Fibroblast of lung (primary cell): ENCODE measurements around the gene CNKSR3. TPM values are rescaled to one million over a fixed set of nuclear protein-coding genes. Genes with fewer than 3 reads are reported as not detected.

Experiments
- DNase-seq, 2 donors: peaks; one replicate each; pipeline versions ENCODE4 v3.0.0 to v3.0.0-alpha.2; 2010; ENCODE audit warnings: low read depth in 2 of 2
- H2AFZ ChIP-seq: 2 replicates; pipeline ENCODE4 v1.5.1; 2012; ENCODE audit warnings: low read length, control low read depth, inconsistent platforms
- H3K27ac ChIP-seq: 2 replicates; pipeline ENCODE4 v1.5.1; 2011; ENCODE audit warnings: low read length, control low read depth; ENCODE audit not compliant: insufficient read depth
- H3K27me3 ChIP-seq: 2 replicates; pipeline ENCODE4 v1.5.1; 2011; ENCODE audit warnings: mild to moderate bottlenecking, low read length; ENCODE audit not compliant: control insufficient read depth, insufficient read depth
- H3K36me3 ChIP-seq: 2 replicates; pipeline ENCODE4 v1.5.1; 2011; ENCODE audit warnings: low read length; ENCODE audit not compliant: control insufficient read depth, insufficient read depth
- H3K4me1 ChIP-seq: 2 replicates; pipeline ENCODE4 v1.5.1; 2011; ENCODE audit warnings: low read length; ENCODE audit not compliant: control insufficient read depth, insufficient read depth; ENCODE audit errors: extremely low read depth
- H3K4me2 ChIP-seq: 2 replicates; pipeline ENCODE4 v1.5.1; 2011; ENCODE audit warnings: low read length, control low read depth; ENCODE audit not compliant: insufficient read depth; ENCODE audit errors: extremely low read depth
- H3K4me3 ChIP-seq, 4 experiments: fragments of 200-600 bp in 1 of 4; sonication (generic) in 1 of 4; replicated peaks in 1 of 4; 2 replicates each; pipeline ENCODE4 v1.5.1; 2011 to 2016; ENCODE audit warnings: low read length in 4 of 4, low read depth in 3 of 4, mild to moderate bottlenecking in 3 of 4, control low read depth in 2 of 4, inconsistent platforms in 1 of 4, mixed read lengths in 1 of 4; ENCODE audit not compliant: insufficient read depth in 1 of 4; ENCODE audit errors: control extremely low read depth in 1 of 4
- H3K79me2 ChIP-seq: 2 replicates; pipeline ENCODE4 v1.5.1; 2012; ENCODE audit warnings: mild to moderate bottlenecking, low read length, inconsistent platforms; ENCODE audit not compliant: control insufficient read depth, insufficient read depth
- H3K9ac ChIP-seq: 2 replicates; pipeline ENCODE4 v1.5.1; 2011; ENCODE audit warnings: mild to moderate bottlenecking, low read length, control low read depth; ENCODE audit not compliant: insufficient read depth
- H3K9me3 ChIP-seq: 2 replicates; pipeline ENCODE4 v1.5.1; 2012; ENCODE audit warnings: low read depth, low read length; ENCODE audit not compliant: control insufficient read depth, insufficient read depth
- H4K20me1 ChIP-seq: 2 replicates; pipeline ENCODE4 v1.5.1; 2011; ENCODE audit warnings: low read length; ENCODE audit not compliant: control insufficient read depth, insufficient read depth; ENCODE audit errors: extremely low read depth
- EZH2 ChIP-seq: IDR thresholded peaks from 2 replicates; pipeline ENCODE4 v1.5.1; 2012; ENCODE audit warnings: low read length, control low read depth, mild to moderate bottlenecking; ENCODE audit errors: missing control alignments
- polyA plus RNA-seq, 2 donors: library from polyadenylated mRNA; depleted of rRNA in 1 of 2; stranded (reverse) in 1 of 2; unstranded in 1 of 2; fragments of >200 nt; gene quantifications; 2 replicates each; pipeline ENCODE4 v1.2.1, GENCODE V29; 2011 to 2012; ENCODE audit warnings: missing spikeins in 1 of 2
- total RNA-seq: library from RNA; depleted of rRNA; stranded (reverse); fragments of >200 nt; gene quantifications from 2 replicates; pipeline ENCODE4 v1.2.1, GENCODE V29; 2014
- TF ChIP-seq, protein P1 (sequence below), 2 donors: IDR thresholded peaks in 1 of 2; conservative IDR thresholded peaks in 1 of 2; 1 replicate in 1 of 2; 2 replicates in 1 of 2; pipeline ENCODE4 v1.5.1; 2011 to 2012; ENCODE audit warnings: low read length in 2 of 2, control low read depth in 1 of 2, inconsistent platforms in 1 of 2, low read depth in 1 of 2, mild to moderate bottlenecking in 1 of 2

CNKSR3 gene
- total and polyA plus RNA-seq, 2 donors (not counting 1 experiment from before 2014, with no cell fraction given): 5.5 to 14.0 TPM

DNA sequence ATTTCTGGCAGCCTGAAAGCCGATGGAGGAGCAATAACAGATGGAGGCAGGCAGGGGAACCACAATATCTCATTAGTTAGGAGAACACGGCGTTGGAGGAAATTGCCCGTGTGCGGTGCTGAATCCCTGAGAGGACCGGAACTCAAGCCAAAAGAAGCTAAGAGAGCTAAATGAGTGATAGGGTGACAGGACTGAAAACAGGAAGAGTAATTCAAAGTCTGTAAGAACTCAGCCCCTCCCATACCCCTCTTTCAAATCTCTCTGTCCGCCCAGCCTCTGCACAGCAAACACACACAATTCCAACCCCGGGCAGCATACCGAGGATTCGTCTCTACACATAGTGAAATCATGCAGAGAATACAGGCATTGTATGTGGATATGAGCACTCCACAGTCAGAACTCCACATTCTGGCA lies 151.3 kb downstream of the CNKSR3 start:
- peak overlapping the region in 2 of 4 experiments; percentile 42 to 47 for H3K4me3 ChIP-seq
- no peak overlapping the region for H3K9ac ChIP-seq
- H2AFZ ChIP-seq: peak overlapping the region; percentile 7
- peak in 1 of 2 donors; percentile 57 for DNase-seq
- H3K4me1 ChIP-seq: peaks cover 3% of the 10 kb centered on the region
- H3K79me2 ChIP-seq: no peaks in the 10 kb centered on the region
- H3K27ac ChIP-seq: no peak overlapping the region
- H3K27me3 ChIP-seq: no peaks in the 10 kb centered on the region
- H3K4me2 ChIP-seq: peak overlapping the region; percentile 20
- H4K20me1 ChIP-seq: no peaks in the 10 kb centered on the region
- H3K36me3 ChIP-seq: no peaks in the 10 kb centered on the region
- H3K9me3 ChIP-seq: no peaks in the 10 kb centered on the region
- TF ChIP-seq EZH2: no peak
- TF ChIP-seq, protein P1, sequence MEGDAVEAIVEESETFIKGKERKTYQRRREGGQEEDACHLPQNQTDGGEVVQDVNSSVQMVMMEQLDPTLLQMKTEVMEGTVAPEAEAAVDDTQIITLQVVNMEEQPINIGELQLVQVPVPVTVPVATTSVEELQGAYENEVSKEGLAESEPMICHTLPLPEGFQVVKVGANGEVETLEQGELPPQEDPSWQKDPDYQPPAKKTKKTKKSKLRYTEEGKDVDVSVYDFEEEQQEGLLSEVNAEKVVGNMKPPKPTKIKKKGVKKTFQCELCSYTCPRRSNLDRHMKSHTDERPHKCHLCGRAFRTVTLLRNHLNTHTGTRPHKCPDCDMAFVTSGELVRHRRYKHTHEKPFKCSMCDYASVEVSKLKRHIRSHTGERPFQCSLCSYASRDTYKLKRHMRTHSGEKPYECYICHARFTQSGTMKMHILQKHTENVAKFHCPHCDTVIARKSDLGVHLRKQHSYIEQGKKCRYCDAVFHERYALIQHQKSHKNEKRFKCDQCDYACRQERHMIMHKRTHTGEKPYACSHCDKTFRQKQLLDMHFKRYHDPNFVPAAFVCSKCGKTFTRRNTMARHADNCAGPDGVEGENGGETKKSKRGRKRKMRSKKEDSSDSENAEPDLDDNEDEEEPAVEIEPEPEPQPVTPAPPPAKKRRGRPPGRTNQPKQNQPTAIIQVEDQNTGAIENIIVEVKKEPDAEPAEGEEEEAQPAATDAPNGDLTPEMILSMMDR (conservative IDR thresholded peaks at IDR 0.05 in 1 of 2, IDR thresholded peaks at IDR 0.05 in 1 of 2; ENCODE audit: low read depth in 1 of 2, low read length in 2 of 2): no peak

DNA sequence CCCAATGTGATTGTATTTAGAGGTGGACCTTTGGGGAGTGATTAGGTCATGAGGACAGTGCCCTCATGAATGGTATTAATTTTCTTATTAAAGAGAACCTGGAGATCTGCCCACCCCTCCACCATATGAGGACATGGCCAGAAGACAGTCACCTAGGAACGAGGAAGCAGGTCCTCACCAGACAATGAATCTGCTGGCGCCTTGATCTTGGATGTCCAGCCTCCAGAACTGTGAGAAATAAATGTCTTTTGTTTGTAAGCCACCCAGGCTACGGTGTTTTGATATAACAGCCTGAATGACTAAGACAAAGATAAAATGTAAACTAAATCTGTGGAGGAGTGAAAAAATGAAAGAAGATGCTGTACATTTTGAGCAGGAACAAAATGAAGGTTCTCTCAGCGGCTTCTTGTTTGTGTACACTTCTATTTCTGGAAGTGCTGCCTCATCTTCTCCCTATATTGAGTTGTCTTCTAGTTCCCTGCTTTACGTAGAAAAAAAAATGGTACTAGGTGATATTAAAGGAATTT lies 152.4 kb downstream of the CNKSR3 start:
- no peak overlapping the region for H3K4me3 ChIP-seq
- no peak for DNase-seq
- H3K27ac ChIP-seq: no peak overlapping the region

DNA sequence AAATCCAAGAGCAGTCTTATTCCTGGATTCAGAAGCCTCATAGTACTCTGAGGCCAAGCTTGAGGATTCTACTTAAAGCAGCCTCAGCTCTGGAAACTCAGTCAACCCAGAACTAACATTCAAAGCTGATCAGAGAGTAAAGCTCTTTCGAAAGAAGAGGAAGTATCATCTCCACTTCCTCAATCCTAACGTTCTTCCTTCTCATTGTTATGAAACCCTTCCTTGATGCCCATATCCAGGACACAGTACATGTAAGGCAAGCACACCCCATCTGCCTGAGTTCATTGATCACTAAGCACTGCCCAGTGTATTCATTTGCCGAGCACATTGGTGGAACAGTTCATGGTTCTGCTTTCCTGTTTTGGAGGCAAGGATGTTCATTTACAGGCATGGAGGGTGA lies 153.8 kb downstream of the CNKSR3 start, which contains the start of gene IPCEF1:
Gene IPCEF1, minus strand, starts transcription at position 114 of the 400 bp plus-strand sequence. CDS start 90,856 bp downstream, outside the sequence.
- DNase-seq: no peak
- H3K79me2 ChIP-seq: no peaks in the 10 kb centered on the region
- no peak within 1 kb of the TSS for H3K27ac ChIP-seq
- no peak for TF ChIP-seq EZH2
- TF ChIP-seq, protein P1 (conservative IDR thresholded peaks at IDR 0.05 in 1 of 2, IDR thresholded peaks at IDR 0.05 in 1 of 2; ENCODE audit: low read depth in 1 of 2, low read length in 2 of 2): no peak
- no peak within 1 kb of the TSS for H2AFZ ChIP-seq
- H3K27me3 ChIP-seq: no peaks in the 10 kb centered on the region
- H3K9ac ChIP-seq: no peak within 1 kb of the TSS
- no peaks in the 10 kb centered on the region for H3K4me1 ChIP-seq
- H3K4me3 ChIP-seq: no peak within 1 kb of the TSS
- H3K9me3 ChIP-seq: no peaks in the 10 kb centered on the region
- no peak within 1 kb of the TSS for H3K4me2 ChIP-seq
- no peaks in the 10 kb centered on the region for H4K20me1 ChIP-seq
- no peaks in the 10 kb centered on the region for H3K36me3 ChIP-seq

More for the DNA sequence above, 152.4 kb downstream of the CNKSR3 start:
- no peak overlapping the region for H2AFZ ChIP-seq
- H3K9ac ChIP-seq: no peak overlapping the region
- H3K36me3 ChIP-seq: no peaks in the 10 kb centered on the region
- no peaks in the 10 kb centered on the region for H4K20me1 ChIP-seq
- TF ChIP-seq, protein P1 (conservative IDR thresholded peaks at IDR 0.05 in 1 of 2, IDR thresholded peaks at IDR 0.05 in 1 of 2; ENCODE audit: low read depth in 1 of 2, low read length in 2 of 2): no peak
- TF ChIP-seq EZH2: no peak
- H3K27me3 ChIP-seq: no peaks in the 10 kb centered on the region
- H3K4me1 ChIP-seq: no peaks in the 10 kb centered on the region
- no peaks in the 10 kb centered on the region for H3K9me3 ChIP-seq
- no peak overlapping the region for H3K4me2 ChIP-seq
- H3K79me2 ChIP-seq: no peaks in the 10 kb centered on the region
